ENCODE results near the gene LCE7A. TPM values are rescaled to one million over a fixed set of nuclear protein-coding genes. Genes with fewer than 3 reads are reported as not detected.

The LCE7A gene
- polyA plus RNA-seq, 1 donor from 2014 or later = not detected

GRCh38 chr1:152909206-152909605, 49.4 kb downstream of the LCE7A start:
- H3K9ac ChIP-seq (ENCODE audit: low read length) = no peak overlapping the region
- H3K9me2 ChIP-seq (ENCODE audit: insufficient read depth, low read length) = no peaks in the 10 kb centered on the region
- H4K20me1 ChIP-seq (ENCODE audit: insufficient read depth) = no peaks in the 10 kb centered on the region
- no peaks in the 10 kb centered on the region for H3K36me3 ChIP-seq (ENCODE audit: insufficient read depth, low read length)
- no peaks in the 10 kb centered on the region for H3K9me3 ChIP-seq (ENCODE audit: low read length)
- no peak overlapping the region for H2AFZ ChIP-seq (ENCODE audit: low read depth, low read length)
- TF ChIP-seq EP300 (conservative IDR thresholded peaks at IDR 0.05; ENCODE audit: poor library complexity, severe bottlenecking) (no peak), SMC3 (conservative IDR thresholded peaks at IDR 0.05; ENCODE audit: poor library complexity) (no peak), RAD21 (conservative IDR thresholded peaks at IDR 0.05) (no peak), CTCF (IDR thresholded peaks at IDR 0.05; ENCODE audit: poor library complexity, severe bottlenecking) (no peak), TAF1 (IDR thresholded peaks at IDR 0.05; ENCODE audit: low read depth) (no peak), MXI1 (conservative IDR thresholded peaks at IDR 0.05; ENCODE audit: poor library complexity, severe bottlenecking) (no peak), REST (IDR thresholded peaks at IDR 0.05; ENCODE audit: borderline replicate concordance) (no peak), POLR2AphosphoS5 (IDR thresholded peaks at IDR 0.05) (no peak), EZH2 (IDR thresholded peaks at IDR 0.05; ENCODE audit: borderline replicate concordance, insufficient read depth, low read length, poor library complexity, severe bottlenecking) (no peak)
- no peaks in the 10 kb centered on the region for H3F3A ChIP-seq (ENCODE audit: insufficient read depth, low read length, poor library complexity, severe bottlenecking)
- no peaks in the 10 kb centered on the region for H3K79me2 ChIP-seq (replicated peaks; ENCODE audit: insufficient read depth, low read length)
- no peaks in the 10 kb centered on the region for H3K27me3 ChIP-seq (ENCODE audit: insufficient read depth, low read depth, low read length)
- no peak overlapping the region for H3K27ac ChIP-seq (ENCODE audit: low read length)
- no peak overlapping the region for H3K4me3 ChIP-seq (ENCODE audit: low read length)
- no peak overlapping the region for H3K4me2 ChIP-seq (ENCODE audit: low read length)

Other genes with a start within 250 kb of the LCE7A start
- not detected in 2 replicates for gene LCE3B, start 246.2 kb upstream of the LCE7A start, polyA plus RNA-seq
- gene LCE3A, start 236.9 kb upstream of the LCE7A start, polyA plus RNA-seq = not detected in 2 replicates
- gene LCE2D, start 196.6 kb upstream of the LCE7A start, polyA plus RNA-seq = not detected in 2 replicates
- not detected in 2 replicates for gene LCE2C, start 184.7 kb upstream of the LCE7A start, polyA plus RNA-seq
- gene LCE2B, start 173.9 kb upstream of the LCE7A start, polyA plus RNA-seq = not detected in 2 replicates
- not detected in 2 replicates for gene LCE2A, start 161.7 kb upstream of the LCE7A start, polyA plus RNA-seq
- not detected in 2 replicates for gene LCE4A, start 151.8 kb upstream of the LCE7A start, polyA plus RNA-seq
- not detected in 2 replicates for gene KPRP, start 102.0 kb upstream of the LCE7A start, polyA plus RNA-seq
- gene LCE1F, start 84.9 kb upstream of the LCE7A start, polyA plus RNA-seq = not detected in 2 replicates
- gene LCE1E, start 73.7 kb upstream of the LCE7A start, polyA plus RNA-seq = not detected in 2 replicates
- gene LCE1D, start 63.3 kb upstream of the LCE7A start, polyA plus RNA-seq = not detected in 2 replicates
- gene LCE1C, start 53.3 kb upstream of the LCE7A start, polyA plus RNA-seq = not detected in 2 replicates
- not detected in 2 replicates for gene LCE1B, start 48.0 kb upstream of the LCE7A start, polyA plus RNA-seq
- gene LCE1A, start 32.5 kb upstream of the LCE7A start, polyA plus RNA-seq = not detected in 2 replicates
- gene LCE6A, start 17.1 kb upstream of the LCE7A start, polyA plus RNA-seq = not detected in 2 replicates
- gene SMCP, start 18.3 kb downstream of the LCE7A start, polyA plus RNA-seq = not detected in 2 replicates
- not detected in 2 replicates for gene IVL, start 48.5 kb downstream of the LCE7A start, polyA plus RNA-seq
- gene SPRR5, start 87.2 kb downstream of the LCE7A start, polyA plus RNA-seq = not detected in 2 replicates
- gene SPRR4, start 110.7 kb downstream of the LCE7A start, polyA plus RNA-seq = not detected in 2 replicates
- gene SPRR1A, start 124.1 kb downstream of the LCE7A start, polyA plus RNA-seq = not detected in 2 replicates
- not detected in 2 replicates for gene SPRR3, start 141.8 kb downstream of the LCE7A start, polyA plus RNA-seq
- gene SPRR1B, start 171.2 kb downstream of the LCE7A start, polyA plus RNA-seq = not detected in 2 replicates
- gene SPRR2D, start 181.1 kb downstream of the LCE7A start, polyA plus RNA-seq = not detected in 2 replicates
- gene SPRR2A, start 197.5 kb downstream of the LCE7A start, polyA plus RNA-seq = not detected in 2 replicates
- gene SPRR2B, start 211.6 kb downstream of the LCE7A start, polyA plus RNA-seq = not detected in 2 replicates
- gene SPRR2E, start 234.5 kb downstream of the LCE7A start, polyA plus RNA-seq = not detected in 2 replicates

Data from neural cell (in vitro differentiated cells).